Measurements from ENCODE around the gene ADPGK. TPM values are rescaled to one million over a fixed set of nuclear protein-coding genes. Genes with fewer than 3 reads are reported as not detected.

Gene ADPGK
- total RNA-seq, 2 donors from 2014 or later = 52.0 to 68.6 TPM

GRCh38 chr15:72754096-72754495 lies 29.5 kb downstream of the ADPGK start:
- Histone ChIP-seq H3K4me3 (ENCODE audit: low read length) (no peak overlapping the region), H3K36me3 (ENCODE audit: control insufficient read depth, insufficient read depth, low read length) (peaks cover 88% of the 10 kb centered on the region), H3K9me3 (ENCODE audit: control insufficient read depth, low read length) (no peaks in the 10 kb centered on the region), H3K4me1 (ENCODE audit: control insufficient read depth, insufficient read depth, low read length) (no peaks in the 10 kb centered on the region), H3K27ac (ENCODE audit: low read depth, low read length) (no peak overlapping the region), H3K27me3 (ENCODE audit: control insufficient read depth, insufficient read depth, low read length, poor library complexity, severe bottlenecking) (no peaks in the 10 kb centered on the region), H3K9ac (ENCODE audit: extremely low read depth, low read length, poor library complexity, severe bottlenecking) (no peak overlapping the region)
- H3K4me3 Mint-ChIP-seq = no peak overlapping the region
- no peak for TF ChIP-seq CTCF (conservative IDR thresholded peaks at IDR 0.05)
- H3K27me3 Mint-ChIP-seq (ENCODE audit: insufficient read depth) = no peaks in the 10 kb centered on the region
- 60 to 93% methylated on average over 1 to 6 of the region's 6 CpGs for WGBS, 2 experiments (ENCODE audit: insufficient coverage in 1 of 2, insufficient read length in 1 of 2)
- no peaks in the 10 kb centered on the region for H3K4me1 Mint-ChIP-seq
- H3K9me3 Mint-ChIP-seq = no peaks in the 10 kb centered on the region
- peaks cover 70% of the 10 kb centered on the region for H3K36me3 Mint-ChIP-seq (ENCODE audit: low read depth)
- H3K27ac Mint-ChIP-seq = no peak overlapping the region
- no peak for DNase-seq

- Histone ChIP-seq H3K4me3 (ENCODE audit: low read length) (no peak overlapping the region), H3K9me3 (ENCODE audit: control insufficient read depth, low read length) (peaks cover 6% of the 10 kb centered on the region), H3K36me3 (ENCODE audit: control insufficient read depth, insufficient read depth, low read length) (peaks cover 71% of the 10 kb centered on the region), H3K9ac (ENCODE audit: extremely low read depth, low read length, poor library complexity, severe bottlenecking) (no peak overlapping the region), H3K4me1 (ENCODE audit: control insufficient read depth, insufficient read depth, low read length) (no peaks in the 10 kb centered on the region), H3K27me3 (ENCODE audit: control insufficient read depth, insufficient read depth, low read length, poor library complexity, severe bottlenecking) (no peaks in the 10 kb centered on the region), H3K27ac (ENCODE audit: low read depth, low read length) (no peak overlapping the region)
- Mint-ChIP-seq H3K9me3 (no peaks in the 10 kb centered on the region), H3K36me3 (ENCODE audit: low read depth) (peaks cover 61% of the 10 kb centered on the region), H3K4me3 (no peak overlapping the region), H3K27ac (no peak overlapping the region), H3K27me3 (ENCODE audit: insufficient read depth) (no peaks in the 10 kb centered on the region), H3K4me1 (no peaks in the 10 kb centered on the region)
- TF ChIP-seq CTCF (conservative IDR thresholded peaks at IDR 0.05) = no peak
- WGBS, 2 experiments (ENCODE audit: insufficient coverage in 1 of 2, insufficient read length in 1 of 2) = 93 to 100% methylated on average over 4 to 9 of the region's 9 CpGs
- no peak for DNase-seq
These were observed 31.7 kb downstream of the ADPGK start for GRCh38 chr15:72751751-72752455.

GRCh38 chr15:72749700-72750099 lies 33.9 kb downstream of the ADPGK start:
- no peaks in the 10 kb centered on the region for H3K4me1 Mint-ChIP-seq
- Histone ChIP-seq H3K27ac (ENCODE audit: low read depth, low read length) (no peak overlapping the region), H3K4me3 (ENCODE audit: low read length) (no peak overlapping the region), H3K9ac (ENCODE audit: extremely low read depth, low read length, poor library complexity, severe bottlenecking) (no peak overlapping the region), H3K36me3 (ENCODE audit: control insufficient read depth, insufficient read depth, low read length) (peaks cover 54% of the 10 kb centered on the region), H3K4me1 (ENCODE audit: control insufficient read depth, insufficient read depth, low read length) (no peaks in the 10 kb centered on the region), H3K27me3 (ENCODE audit: control insufficient read depth, insufficient read depth, low read length, poor library complexity, severe bottlenecking) (no peaks in the 10 kb centered on the region), H3K9me3 (ENCODE audit: control insufficient read depth, low read length) (peaks cover 10% of the 10 kb centered on the region)
- TF ChIP-seq CTCF (conservative IDR thresholded peaks at IDR 0.05) = no peak
- 88 to 100% methylated on average over 1 to 2 of the region's 2 CpGs for WGBS, 2 experiments (ENCODE audit: insufficient coverage in 1 of 2, insufficient read length in 1 of 2)
- H3K9me3 Mint-ChIP-seq = no peaks in the 10 kb centered on the region
- no peaks in the 10 kb centered on the region for H3K27me3 Mint-ChIP-seq (ENCODE audit: insufficient read depth)
- H3K36me3 Mint-ChIP-seq (ENCODE audit: low read depth) = peaks cover 46% of the 10 kb centered on the region
- H3K4me3 Mint-ChIP-seq = no peak overlapping the region
- no peak overlapping the region for H3K27ac Mint-ChIP-seq
- no peak for DNase-seq

Data from endodermal cell (in vitro differentiated cells).